Measurements from ENCODE around the gene PIWIL1. TPM values are rescaled to one million over a fixed set of nuclear protein-coding genes. Genes with fewer than 3 reads are reported as not detected.

PIWIL1 gene
- not detected in 2 replicates for total RNA-seq (2014; rRNA removed; shearing (Covaris generic))

GRCh38 chr12:130337488-130338303, at the start of gene PIWIL1:
Gene PIWIL1 (plus strand): TSS chr12:130337887. CDS start chr12:130342592, 4,705 bp downstream.
- no peak for DNase-seq
- H3K27ac ChIP-seq: no peak within 1 kb of the TSS
- no peaks in the 10 kb centered on the region for H3K9me3 ChIP-seq (replicated peaks)
- no peaks in the 10 kb centered on the region for H3K27me3 ChIP-seq
- H3K4me1 ChIP-seq: no peaks in the 10 kb centered on the region
- no peak within 1 kb of the TSS for H3K4me3 ChIP-seq
- H3K36me3 ChIP-seq: no peaks in the 10 kb centered on the region

GRCh38 chr12:130288206-130288605, 49.5 kb upstream of the PIWIL1 start:
- Histone ChIP-seq H3K4me3 (no peak overlapping the region), H3K27me3 (no peaks in the 10 kb centered on the region), H3K36me3 (no peaks in the 10 kb centered on the region), H3K4me1 (no peaks in the 10 kb centered on the region), H3K27ac (no peak overlapping the region), H3K9me3 (replicated peaks) (no peaks in the 10 kb centered on the region)
- no peak for DNase-seq

- no peak for DNase-seq
- no peaks in the 10 kb centered on the region for H3K27me3 ChIP-seq
- H3K4me1 ChIP-seq: no peaks in the 10 kb centered on the region
- H3K27ac ChIP-seq: no peak overlapping the region
- no peaks in the 10 kb centered on the region for H3K9me3 ChIP-seq (replicated peaks)
- H3K4me3 ChIP-seq: no peak overlapping the region
- H3K36me3 ChIP-seq: no peaks in the 10 kb centered on the region
Observed at GRCh38 chr12:130288691-130289090, 49.0 kb upstream of the PIWIL1 start.

DNA sequence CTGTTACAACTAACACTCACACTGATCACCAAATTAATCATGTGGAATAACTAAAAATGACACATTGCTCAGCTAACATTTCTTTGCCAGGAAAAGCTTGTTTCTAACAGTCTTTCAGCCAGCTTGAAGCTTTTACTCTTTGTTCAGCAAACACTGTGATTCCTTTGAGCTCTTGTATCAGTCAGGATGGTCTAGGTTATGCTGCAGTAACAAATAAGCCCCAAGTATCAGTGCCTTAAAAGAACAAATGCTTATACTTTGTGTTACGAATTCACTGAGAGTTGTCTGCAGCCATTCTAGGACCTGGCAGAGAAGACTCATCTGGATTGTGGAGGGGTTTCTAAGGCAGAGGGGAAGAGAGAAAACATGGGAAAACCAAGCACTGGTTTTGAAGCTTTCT, 47.6 kb upstream of the PIWIL1 start:
- DNase-seq: no peak
- no peaks in the 10 kb centered on the region for H3K4me1 ChIP-seq
- no peak overlapping the region for H3K27ac ChIP-seq
- H3K36me3 ChIP-seq: no peaks in the 10 kb centered on the region
- H3K27me3 ChIP-seq: no peaks in the 10 kb centered on the region
- no peak overlapping the region for H3K4me3 ChIP-seq
- no peaks in the 10 kb centered on the region for H3K9me3 ChIP-seq (replicated peaks)

GRCh38 chr12:130298322-130299021, 39.2 kb upstream of the PIWIL1 start:
- Histone ChIP-seq H3K27me3 (no peaks in the 10 kb centered on the region; the same call in 1 of the 2 replicates), H3K36me3 (no peaks in the 10 kb centered on the region)

DNA sequence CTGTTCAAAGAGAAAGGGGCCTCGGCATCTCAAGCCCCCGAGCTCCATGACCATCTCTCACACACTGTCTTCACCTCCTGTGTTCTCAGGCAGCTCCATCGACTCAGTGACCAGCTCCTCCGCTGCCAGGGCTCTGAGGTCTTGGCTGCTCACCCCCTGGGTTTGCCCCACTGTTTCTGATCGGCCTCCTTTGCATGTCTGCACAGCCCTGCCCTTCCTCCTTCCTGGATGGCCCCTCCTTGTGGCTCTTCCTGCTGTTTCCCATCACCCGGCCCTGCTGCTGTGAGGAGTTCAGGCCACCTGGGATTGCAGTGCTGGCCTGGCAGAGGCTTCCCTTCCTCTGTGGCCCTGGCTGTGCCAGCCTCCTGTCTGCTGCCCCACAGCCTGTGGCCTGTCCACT, 38.1 kb upstream of the PIWIL1 start:
- Histone ChIP-seq H3K4me3 (no peak overlapping the region), H3K36me3 (no peaks in the 10 kb centered on the region), H3K27me3 (no peaks in the 10 kb centered on the region; the same call in 1 of the 2 replicates), H3K4me1 (no peaks in the 10 kb centered on the region), H3K27ac (no peak overlapping the region), H3K9me3 (replicated peaks) (no peaks in the 10 kb centered on the region)
- no peak for DNase-seq

More at GRCh38 chr12:130298322-130299021, 39.2 kb upstream of the PIWIL1 start:
- Histone ChIP-seq H3K27ac (no peak overlapping the region), H3K4me1 (no peaks in the 10 kb centered on the region), H3K9me3 (replicated peaks) (no peaks in the 10 kb centered on the region), H3K4me3 (no peak overlapping the region)
- DNase-seq: no peak

GRCh38 chr12:130300090-130300489, 37.6 kb upstream of the PIWIL1 start:
- H3K4me3 ChIP-seq: no peak overlapping the region
- no peak overlapping the region for H3K27ac ChIP-seq
- H3K27me3 ChIP-seq: no peaks in the 10 kb centered on the region; the same call in 1 of the 2 replicates
- H3K4me1 ChIP-seq: no peaks in the 10 kb centered on the region
- H3K9me3 ChIP-seq (replicated peaks): no peaks in the 10 kb centered on the region
- no peaks in the 10 kb centered on the region for H3K36me3 ChIP-seq
- no peak for DNase-seq

DNA sequence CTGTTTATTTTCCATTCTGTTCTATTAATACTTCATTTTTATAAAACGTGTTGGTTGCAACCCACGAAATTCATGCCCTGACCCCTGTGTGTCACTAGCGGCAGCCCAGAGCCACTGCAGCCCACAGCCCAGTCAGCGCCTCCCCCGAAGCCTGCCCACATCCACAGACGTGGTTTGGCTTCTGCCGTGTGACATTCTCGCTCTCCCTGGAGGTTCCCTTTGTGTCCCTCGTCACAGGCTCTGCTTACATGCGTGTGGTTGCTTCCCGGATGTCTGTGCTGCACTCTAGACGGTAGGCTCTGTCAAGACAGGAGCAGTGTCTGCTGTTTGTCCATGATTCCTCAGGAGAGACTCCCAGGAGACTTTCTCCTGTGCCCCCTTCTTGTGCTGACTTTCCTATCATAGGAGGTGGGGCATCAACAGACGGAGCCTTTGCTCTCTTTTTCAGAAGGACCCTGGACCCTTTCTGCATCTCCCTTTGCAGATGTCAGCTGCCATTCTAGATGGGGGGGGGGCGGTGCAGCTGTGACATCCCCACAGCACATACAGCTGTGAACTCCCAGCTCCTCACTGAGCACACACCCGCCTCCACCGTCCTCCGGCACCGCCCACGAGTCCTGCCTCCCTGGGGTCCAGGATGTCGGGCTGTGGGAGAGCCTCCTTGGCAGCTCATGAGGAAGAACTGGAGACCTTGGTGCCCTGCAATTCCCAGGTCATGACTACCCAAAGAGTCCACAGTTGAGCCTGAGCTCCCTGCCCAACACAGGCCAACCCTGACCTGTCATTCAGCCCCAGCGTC, 36.8 kb upstream of the PIWIL1 start:
- no peaks in the 10 kb centered on the region for H3K4me1 ChIP-seq
- H3K9me3 ChIP-seq (replicated peaks): no peaks in the 10 kb centered on the region
- no peaks in the 10 kb centered on the region for H3K36me3 ChIP-seq
- no peak overlapping the region for H3K27ac ChIP-seq
- DNase-seq: no peak
- H3K4me3 ChIP-seq: no peak overlapping the region
- H3K27me3 ChIP-seq: no peaks in the 10 kb centered on the region; the same call in 1 of the 2 replicates

DNA sequence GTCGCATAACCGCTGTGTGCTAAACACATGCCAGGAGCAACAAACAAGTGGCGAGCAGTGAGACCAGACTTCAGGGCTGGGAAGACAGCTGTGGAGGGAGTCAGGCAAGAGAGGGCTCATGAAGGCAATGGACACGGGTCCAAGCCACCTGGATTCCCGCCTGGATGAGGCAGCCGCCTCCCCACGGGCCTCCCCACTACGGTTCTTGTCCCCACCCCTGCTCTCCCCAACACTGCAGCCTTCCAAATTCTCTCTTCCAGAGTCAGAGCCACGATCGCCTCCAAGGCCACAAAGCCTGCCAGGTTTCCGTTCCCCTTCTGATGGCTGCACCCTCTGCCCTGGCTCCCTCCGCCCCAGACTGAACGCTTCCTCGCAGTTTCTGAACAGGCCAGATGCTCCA, 36.1 kb upstream of the PIWIL1 start:
- no peak overlapping the region for H3K27ac ChIP-seq
- H3K27me3 ChIP-seq: no peaks in the 10 kb centered on the region; the same call in 1 of the 2 replicates
- H3K9me3 ChIP-seq (replicated peaks): no peaks in the 10 kb centered on the region
- no peaks in the 10 kb centered on the region for H3K36me3 ChIP-seq
- H3K4me1 ChIP-seq: no peaks in the 10 kb centered on the region
- no peak for DNase-seq
- no peak overlapping the region for H3K4me3 ChIP-seq

DNA sequence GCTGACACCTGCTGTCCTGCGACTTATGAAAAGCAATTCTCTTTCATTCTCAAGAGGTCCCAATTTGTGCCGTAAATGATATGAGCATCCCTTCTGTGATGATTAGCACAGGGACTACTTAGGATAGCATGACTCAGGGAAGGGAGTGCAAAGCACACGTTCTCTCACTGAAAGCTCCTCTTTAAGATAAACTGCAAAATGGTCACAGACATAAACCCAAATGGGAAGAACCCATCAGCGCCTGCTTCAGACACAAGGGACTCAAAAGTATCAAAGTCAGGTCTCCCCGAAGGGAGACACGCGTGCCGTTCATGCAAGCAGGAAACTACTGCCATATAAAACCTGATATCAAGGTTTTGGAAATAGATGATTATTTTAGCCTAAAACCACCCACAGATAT, 33.9 kb upstream of the PIWIL1 start:
- Histone ChIP-seq H3K36me3 (no peaks in the 10 kb centered on the region), H3K4me1 (no peaks in the 10 kb centered on the region), H3K9me3 (replicated peaks) (no peaks in the 10 kb centered on the region), H3K27ac (no peak overlapping the region), H3K4me3 (no peak overlapping the region), H3K27me3 (no peaks in the 10 kb centered on the region; the same call in 1 of the 2 replicates)
- no peak for DNase-seq

GRCh38 chr12:130307859-130308258, 29.8 kb upstream of the PIWIL1 start:
- no peaks in the 10 kb centered on the region for H3K9me3 ChIP-seq (replicated peaks)
- H3K27me3 ChIP-seq: no peaks in the 10 kb centered on the region; the same call in 1 of the 2 replicates
- H3K36me3 ChIP-seq: no peaks in the 10 kb centered on the region
- no peak for DNase-seq
- H3K4me3 ChIP-seq: no peak overlapping the region
- no peak overlapping the region for H3K27ac ChIP-seq
- H3K4me1 ChIP-seq: no peaks in the 10 kb centered on the region

DNA sequence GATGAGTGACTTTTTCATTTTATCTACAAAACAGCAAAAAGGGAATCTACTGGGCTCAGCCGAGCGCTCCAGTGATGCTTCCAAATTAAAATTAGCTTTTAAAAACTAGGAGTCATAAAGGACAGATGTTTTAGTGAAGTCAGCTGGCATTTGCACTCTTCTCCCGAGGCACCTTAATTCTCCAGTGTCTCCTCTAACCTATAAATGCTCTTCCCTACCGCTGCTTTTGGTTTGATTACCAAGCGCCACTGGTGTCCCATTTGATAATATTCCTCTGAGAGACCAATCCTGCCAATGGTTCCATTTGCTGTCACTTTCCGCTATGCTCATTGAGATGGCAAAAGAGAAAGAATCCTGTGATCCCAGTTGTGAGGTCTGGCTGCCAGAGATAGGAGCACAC, 29.3 kb upstream of the PIWIL1 start:
- H3K27me3 ChIP-seq: no peaks in the 10 kb centered on the region; the same call in 1 of the 2 replicates
- H3K4me1 ChIP-seq: no peaks in the 10 kb centered on the region
- no peaks in the 10 kb centered on the region for H3K36me3 ChIP-seq
- H3K4me3 ChIP-seq: no peak overlapping the region
- no peaks in the 10 kb centered on the region for H3K9me3 ChIP-seq (replicated peaks)
- no peak overlapping the region for H3K27ac ChIP-seq
- no peak for DNase-seq

DNA sequence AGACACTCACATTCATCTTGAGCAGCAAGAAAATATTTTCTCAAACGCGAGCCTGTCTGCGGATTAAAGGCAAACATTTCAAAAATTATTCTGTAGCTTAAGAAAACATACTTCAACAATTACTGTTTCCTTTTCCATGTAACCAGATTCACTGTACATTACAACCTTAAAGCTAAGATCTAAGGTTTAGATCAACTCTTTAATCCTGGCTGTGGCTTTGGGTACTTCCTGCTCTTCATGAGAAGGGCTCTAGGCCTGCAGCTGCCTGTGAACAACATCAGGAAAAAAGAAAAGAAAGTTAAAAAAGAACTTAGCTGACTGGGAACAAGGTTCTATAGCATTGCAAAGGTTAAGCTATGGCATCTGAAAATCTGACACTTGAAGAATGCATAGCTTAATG, 21.4 kb upstream of the PIWIL1 start:
- DNase-seq: no peak
- Histone ChIP-seq H3K4me3 (no peak overlapping the region), H3K36me3 (no peaks in the 10 kb centered on the region), H3K4me1 (no peaks in the 10 kb centered on the region), H3K9me3 (replicated peaks) (no peaks in the 10 kb centered on the region), H3K27ac (no peak overlapping the region), H3K27me3 (peaks cover 6% of the 10 kb centered on the region; the same call in 1 of the 2 replicates)

DNA sequence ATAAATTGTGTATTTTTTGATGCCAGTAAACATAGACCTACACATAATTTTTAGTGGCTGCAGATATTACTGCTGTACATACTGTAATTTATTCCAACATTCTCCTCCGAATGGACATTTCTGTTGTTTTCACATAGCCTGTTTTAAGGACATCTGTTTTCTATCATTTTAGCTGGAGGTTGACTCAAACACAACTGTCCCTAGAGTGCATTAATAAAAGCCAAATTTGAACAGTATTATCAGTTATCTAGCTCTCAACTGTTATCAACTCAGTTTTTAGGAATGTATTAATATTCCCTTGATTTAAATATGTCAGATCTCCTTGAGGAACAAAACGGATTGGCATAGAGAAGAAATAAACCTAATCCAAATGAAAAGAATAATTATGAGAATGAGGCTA, 17.2 kb upstream of the PIWIL1 start:
- Histone ChIP-seq H3K4me3 (no peak overlapping the region), H3K27me3 (peaks cover 6% of the 10 kb centered on the region; the same call in 1 of the 2 replicates), H3K4me1 (no peaks in the 10 kb centered on the region), H3K27ac (no peak overlapping the region), H3K36me3 (no peaks in the 10 kb centered on the region), H3K9me3 (replicated peaks) (no peaks in the 10 kb centered on the region)
- no peak for DNase-seq

DNA sequence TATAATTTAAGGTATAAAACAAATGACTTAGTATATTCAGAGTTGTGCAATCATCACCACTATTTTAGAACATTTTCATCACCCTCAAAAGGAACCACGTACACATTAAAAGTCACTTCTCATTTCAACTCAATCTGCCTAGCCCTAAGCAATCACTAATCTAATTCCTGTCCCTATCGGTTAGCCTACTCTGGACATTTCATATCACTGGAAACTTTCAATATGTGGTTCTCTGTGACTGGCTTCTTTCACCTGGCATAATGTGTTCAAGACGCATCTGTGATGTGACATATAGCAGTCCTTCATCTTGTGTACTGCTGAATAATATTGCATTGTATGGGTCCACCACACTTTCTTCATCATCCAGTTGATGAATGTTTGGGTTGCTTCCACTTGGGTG, 15.4 kb upstream of the PIWIL1 start:
- no peaks in the 10 kb centered on the region for H3K9me3 ChIP-seq (replicated peaks)
- H3K27me3 ChIP-seq: peaks cover 3% of the 10 kb centered on the region; the same call in 1 of the 2 replicates
- no peak overlapping the region for H3K27ac ChIP-seq
- DNase-seq: no peak
- H3K4me3 ChIP-seq: no peak overlapping the region
- no peaks in the 10 kb centered on the region for H3K4me1 ChIP-seq
- H3K36me3 ChIP-seq: no peaks in the 10 kb centered on the region
